CD4-positive, alpha-beta T cell (primary cell): ENCODE results near the gene TRRAP. TPM values are rescaled to one million over a fixed set of nuclear protein-coding genes. Genes with fewer than 3 reads are reported as not detected.

Experiments
- ATAC-seq: fragments of 200-7000 bp; cut with Tn5 transposase; one replicate; pipeline ENCODE4 v1.10.0; 2022; ENCODE audit warnings: mild to moderate bottlenecking; ENCODE audit not compliant: poor library complexity
- CTCF ChIA-PET: fragments of 350-600 bp; sonication (Branson Sonifier 250); formaldehyde crosslinking; loops from one replicate; lab custom pipeline; 2021; ENCODE audit warnings: antibody characterized with exemption, inconsistent platforms; lab: Charles Lee
- POLR2A ChIA-PET: fragments of 350-600 bp; sonication (Branson Sonifier 250); formaldehyde crosslinking; loops from one replicate; lab custom pipeline; 2021; ENCODE audit warnings: antibody characterized with exemption, inconsistent platforms; lab: Charles Lee
- DNase-seq, 14 experiments: peaks; one replicate each; pipeline ENCODE4 v3.0.0-alpha.2; 2013 to 2020; ENCODE audit warnings: mixed read lengths in 2 of 14
- H3K27ac ChIP-seq, 2 donors: one replicate each; pipeline versions ENCODE4 v1.5.1 to v1.7.0; 2013; ENCODE audit warnings: low read length in 2 of 2, low read depth in 1 of 2, mild to moderate bottlenecking in 1 of 2
- H3K27me3 ChIP-seq, 2 experiments: 1 replicate in 1 of 2; 2 replicates in 1 of 2; pipeline versions ENCODE4 v1.6.1 to v1.7.0; 2013; ENCODE audit warnings: low read length in 2 of 2, control low read depth in 1 of 2, mild to moderate bottlenecking in 1 of 2, moderate library complexity in 1 of 2; ENCODE audit not compliant: insufficient read depth in 2 of 2, control insufficient read depth in 1 of 2
- H3K36me3 ChIP-seq: one replicate; pipeline ENCODE4 v1.6.1; 2013; ENCODE audit warnings: low read length, control low read depth; ENCODE audit not compliant: insufficient read depth
- H3K4me1 ChIP-seq: one replicate; pipeline ENCODE4 v1.6.1; 2013; ENCODE audit warnings: low read length, control low read depth; ENCODE audit not compliant: insufficient read depth
- H3K4me3 ChIP-seq: one replicate; pipeline ENCODE4 v1.5.1; 2013; ENCODE audit warnings: mild to moderate bottlenecking, low read length, moderate library complexity
- H3K9me3 ChIP-seq, 2 experiments: 1 replicate in 1 of 2; 2 replicates in 1 of 2; pipeline versions ENCODE4 v1.6.1 to v1.7.0; 2013; ENCODE audit warnings: low read length in 2 of 2, mild to moderate bottlenecking in 2 of 2, control low read depth in 1 of 2, moderate library complexity in 1 of 2; ENCODE audit not compliant: control insufficient read depth in 1 of 2, insufficient read depth in 1 of 2
- H3K27ac Mint-ChIP-seq: one replicate; pipeline ENCODE4 v1.8.0; 2020; ENCODE audit warnings: mixed read lengths
- H3K27me3 Mint-ChIP-seq: one replicate; pipeline ENCODE4 v1.8.0; 2021; ENCODE audit warnings: mixed read lengths
- H3K36me3 Mint-ChIP-seq: one replicate; pipeline ENCODE4 v1.8.0; 2021; ENCODE audit warnings: low read depth, mixed read lengths
- H3K4me1 Mint-ChIP-seq: one replicate; pipeline ENCODE4 v1.8.0; 2021; ENCODE audit warnings: low read depth, mixed read lengths
- H3K4me3 Mint-ChIP-seq: one replicate; pipeline ENCODE4 v1.8.0; 2020; ENCODE audit warnings: mild to moderate bottlenecking, mixed read lengths
- H3K9me3 Mint-ChIP-seq: one replicate; pipeline ENCODE4 v1.8.0; 2020; ENCODE audit warnings: mixed read lengths
- CTCF ChIP-seq: fragments of 200-600 bp; IDR thresholded peaks from one replicate; pipeline ENCODE4 v1.8.0; 2022; ENCODE audit warnings: antibody characterized with exemption, mild to moderate bottlenecking
- intact Hi-C, 2 experiments: fragments of 100-400 bp; cut with DNase I in 1 of 2; cut with micrococcal nuclease in 1 of 2; formaldehyde crosslinking; loops; one replicate each; pipeline versions ENCODE4 v1.15.1 to v1.9.0; 2023 to 2025; cut with DNase I, micrococcal nuclease
- total RNA-seq, 174 experiments: library from RNA in 2 of 174; stranded (reverse) in 2 of 174; gene quantifications; one replicate each; pipeline ENCODE4 v1.2.3 and lab custom pipeline; 2021 to 2026

TRRAP gene
- total RNA-seq, 2 experiments from 2014 or later, result 47.9 to 48.3 TPM

- H3K27me3 Mint-ChIP-seq, result no peaks in the 10 kb centered on the region
- Histone ChIP-seq H3K36me3 (peaks cover 93% of the 10 kb centered on the region), H3K27me3 (no peaks in the 10 kb centered on the region), H3K9me3 (no peaks in the 10 kb centered on the region), H3K4me1 (peaks cover 25% of the 10 kb centered on the region), H3K27ac (no peak overlapping the region), H3K4me3 (no peak overlapping the region)
- ChIA-PET POLR2A (no interaction called here), CTCF (no interaction called here)
- no peak overlapping the region for H3K27ac Mint-ChIP-seq
- no peak for TF ChIP-seq CTCF
- no peak for ATAC-seq
- H3K36me3 Mint-ChIP-seq, result peaks cover 88% of the 10 kb centered on the region
- intact Hi-C loops, result no loop called here
- DNase-seq, result no peak
- peaks cover 11% of the 10 kb centered on the region for H3K4me1 Mint-ChIP-seq
- no peaks in the 10 kb centered on the region for H3K9me3 Mint-ChIP-seq
- no peak overlapping the region for H3K4me3 Mint-ChIP-seq
These were observed 55.9 kb downstream of the TRRAP start for GRCh38 chr7:98934267-98934666.

- ChIA-PET POLR2A (no interaction called here), CTCF (no interaction called here)
- no peaks in the 10 kb centered on the region for H3K27me3 ChIP-seq
- H3K9me3 ChIP-seq, result no peaks in the 10 kb centered on the region
- peaks cover 10% of the 10 kb centered on the region for H3K4me1 ChIP-seq
- no peak overlapping the region for H3K4me3 ChIP-seq
- Mint-ChIP-seq H3K4me1 (peaks cover 7% of the 10 kb centered on the region), H3K27me3 (no peaks in the 10 kb centered on the region), H3K27ac (peak overlapping the region; percentile 3), H3K4me3 (no peak overlapping the region), H3K9me3 (no peaks in the 10 kb centered on the region), H3K36me3 (peaks cover 88% of the 10 kb centered on the region)
- no peak for TF ChIP-seq CTCF
- H3K27ac ChIP-seq, result no peak overlapping the region
- peaks cover 95% of the 10 kb centered on the region for H3K36me3 ChIP-seq
- ATAC-seq, result no peak
- no peak for DNase-seq
- intact Hi-C loops, result no loop called here
These were observed 57.5 kb downstream of the TRRAP start for GRCh38 chr7:98935811-98936210.

- DNase-seq, result no peak
- Histone ChIP-seq H3K9me3 (no peaks in the 10 kb centered on the region), H3K4me3 (no peak overlapping the region), H3K36me3 (peaks cover 93% of the 10 kb centered on the region), H3K4me1 (no peaks in the 10 kb centered on the region), H3K27ac (no peak overlapping the region), H3K27me3 (no peaks in the 10 kb centered on the region)
- Mint-ChIP-seq H3K27me3 (no peaks in the 10 kb centered on the region), H3K4me1 (no peaks in the 10 kb centered on the region), H3K4me3 (no peak overlapping the region), H3K36me3 (peaks cover 83% of the 10 kb centered on the region), H3K9me3 (no peaks in the 10 kb centered on the region), H3K27ac (no peak overlapping the region)
- TF ChIP-seq CTCF, result no peak
- no peak for ATAC-seq
- ChIA-PET CTCF (no interaction called here), POLR2A (no interaction called here)
- intact Hi-C loops, result no loop called here
These were observed 65.0 kb downstream of the TRRAP start for GRCh38 chr7:98943336-98943735.
